H1 (cell line): ENCODE data around the gene PSMC1.

Source experiments
- BRCA1 ChIP-seq: IDR thresholded peaks from 2 replicates; pipeline ENCODE4 v1.6.1; 2012; ENCODE audit warnings: low read depth, low read length, improper control_type of control experiment
- GABPA ChIP-seq: IDR thresholded peaks from 2 replicates; pipeline ENCODE4 v1.6.1; 2011; ENCODE audit warnings: mild to moderate bottlenecking, low read length, moderate library complexity, borderline replicate concordance; ENCODE audit not compliant: insufficient read depth
- POLR2A ChIP-seq, 2 experiments: IDR thresholded peaks; 1 replicate in 1 of 2; 2 replicates in 1 of 2; pipeline ENCODE4 v1.6.1; 2011; ENCODE audit warnings: low read depth in 2 of 2, low read length in 2 of 2, mild to moderate bottlenecking in 2 of 2; ENCODE audit errors: control extremely low read depth in 1 of 2
- TEAD4 ChIP-seq: IDR thresholded peaks from 2 replicates; pipeline ENCODE4 v1.6.1; 2012; ENCODE audit warnings: low read depth, low read length, inconsistent platforms, mixed read lengths
- TF ChIP-seq, protein P1 (sequence below), 3 experiments: IDR thresholded peaks; 1 replicate in 2 of 3; 2 replicates in 1 of 3; pipeline versions ENCODE4 v1.5.1 to v1.6.1; 2011; ENCODE audit warnings: low read length in 3 of 3, mild to moderate bottlenecking in 3 of 3, inconsistent platforms in 2 of 3, low read depth in 1 of 3, moderate library complexity in 1 of 3; ENCODE audit not compliant: insufficient read depth in 1 of 3; ENCODE audit errors: control extremely low read depth in 1 of 3
- TF ChIP-seq, protein P2 (sequence below): IDR thresholded peaks from 2 replicates; pipeline ENCODE4 v1.6.1; 2012; ENCODE audit warnings: inconsistent platforms

DNA sequence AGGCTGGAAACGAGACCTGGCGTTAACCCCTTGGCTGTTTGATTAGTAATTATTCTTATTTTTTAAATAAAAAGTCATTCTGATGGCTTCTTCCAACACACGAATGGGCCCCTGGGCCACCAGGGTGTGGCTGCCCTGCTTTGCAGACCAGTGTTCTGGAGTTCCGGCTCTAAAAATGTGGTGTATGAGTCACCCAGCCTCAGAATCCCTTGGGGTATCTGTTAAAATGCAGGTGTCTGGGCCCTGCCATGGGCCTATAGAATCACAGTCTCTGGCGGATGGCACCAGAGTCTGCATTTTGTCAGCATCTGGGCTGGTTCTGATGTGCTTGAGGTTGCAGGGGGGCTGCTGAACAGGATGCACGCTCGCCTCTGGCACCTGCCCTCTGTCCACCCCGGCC lies 2.5 kb upstream of the PSMC1 start:
- TF ChIP-seq GABPA: no peak
- no peak for TF ChIP-seq POLR2A (IDR thresholded peaks at IDR 0.05; ENCODE audit: control extremely low read depth in 1 of 2, low read depth in 2 of 2, low read length in 2 of 2)
- TF ChIP-seq, protein P1, sequence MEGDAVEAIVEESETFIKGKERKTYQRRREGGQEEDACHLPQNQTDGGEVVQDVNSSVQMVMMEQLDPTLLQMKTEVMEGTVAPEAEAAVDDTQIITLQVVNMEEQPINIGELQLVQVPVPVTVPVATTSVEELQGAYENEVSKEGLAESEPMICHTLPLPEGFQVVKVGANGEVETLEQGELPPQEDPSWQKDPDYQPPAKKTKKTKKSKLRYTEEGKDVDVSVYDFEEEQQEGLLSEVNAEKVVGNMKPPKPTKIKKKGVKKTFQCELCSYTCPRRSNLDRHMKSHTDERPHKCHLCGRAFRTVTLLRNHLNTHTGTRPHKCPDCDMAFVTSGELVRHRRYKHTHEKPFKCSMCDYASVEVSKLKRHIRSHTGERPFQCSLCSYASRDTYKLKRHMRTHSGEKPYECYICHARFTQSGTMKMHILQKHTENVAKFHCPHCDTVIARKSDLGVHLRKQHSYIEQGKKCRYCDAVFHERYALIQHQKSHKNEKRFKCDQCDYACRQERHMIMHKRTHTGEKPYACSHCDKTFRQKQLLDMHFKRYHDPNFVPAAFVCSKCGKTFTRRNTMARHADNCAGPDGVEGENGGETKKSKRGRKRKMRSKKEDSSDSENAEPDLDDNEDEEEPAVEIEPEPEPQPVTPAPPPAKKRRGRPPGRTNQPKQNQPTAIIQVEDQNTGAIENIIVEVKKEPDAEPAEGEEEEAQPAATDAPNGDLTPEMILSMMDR (IDR thresholded peaks at IDR 0.05; ENCODE audit: control extremely low read depth in 1 of 3, insufficient read depth in 1 of 3, low read depth in 1 of 3, low read length in 3 of 3): no peak
- no peak for TF ChIP-seq BRCA1
- TF ChIP-seq, protein P2, sequence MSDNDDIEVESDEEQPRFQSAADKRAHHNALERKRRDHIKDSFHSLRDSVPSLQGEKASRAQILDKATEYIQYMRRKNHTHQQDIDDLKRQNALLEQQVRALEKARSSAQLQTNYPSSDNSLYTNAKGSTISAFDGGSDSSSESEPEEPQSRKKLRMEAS: no peak
- TF ChIP-seq TEAD4: no peak
